ENCODE results near the gene CNTN6.
A peak's percentile ranks its signal among the peaks of the same experiment; 100 is the strongest.

CNTN6 gene

DNA sequence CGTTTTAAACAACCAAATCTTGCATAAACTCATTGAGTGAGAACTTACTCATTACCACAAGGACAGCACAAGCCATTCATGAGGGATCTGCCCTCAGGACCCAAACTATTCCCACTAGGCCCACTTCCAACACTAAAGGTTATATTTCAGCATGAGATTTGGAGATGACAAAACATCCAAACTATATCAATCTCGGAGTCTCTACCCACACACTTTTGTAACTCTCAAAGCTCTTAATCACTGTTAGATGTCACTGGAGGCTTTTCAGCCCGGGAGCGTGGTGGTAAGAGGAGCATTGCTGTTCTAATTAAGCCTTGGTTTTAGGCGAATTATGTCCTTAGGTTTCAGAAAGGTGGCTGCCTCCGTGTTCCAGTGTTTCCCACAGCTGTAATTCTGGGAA, 86.3 kb downstream of the CNTN6 start:
- no peak for DNase-seq

DNA sequence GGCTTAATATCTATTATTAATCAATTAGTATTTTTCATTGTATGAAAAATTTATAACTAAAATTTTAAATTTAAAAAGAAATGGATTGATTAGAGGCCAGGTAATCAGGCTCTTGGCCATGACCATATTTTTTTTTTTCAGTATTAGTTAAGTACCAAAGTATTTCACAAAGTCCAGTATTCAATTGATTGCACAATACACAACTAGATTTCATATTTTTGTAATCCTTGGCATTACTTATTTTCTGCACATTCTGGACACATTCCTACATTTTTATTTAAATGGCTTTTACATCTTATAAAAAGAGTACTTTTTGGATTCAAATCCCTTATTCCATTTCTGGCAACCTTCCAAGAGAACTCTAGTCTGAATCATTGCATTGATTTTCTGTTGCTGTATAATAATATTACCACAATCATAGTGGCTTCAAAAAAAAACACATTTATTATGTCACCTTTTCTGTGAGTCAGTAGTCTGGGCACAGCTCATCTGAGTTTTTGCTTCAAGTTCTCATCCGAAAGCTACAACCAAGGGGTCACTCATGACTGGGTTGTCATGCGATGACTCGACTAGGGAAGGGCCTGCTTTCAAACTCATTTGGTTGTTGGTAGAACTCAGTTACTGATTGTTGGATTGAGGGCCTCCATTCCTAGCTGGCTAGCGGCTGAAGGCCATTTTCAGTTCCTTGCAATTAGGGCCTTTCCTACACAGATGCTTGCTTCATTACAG, 90.7 kb downstream of the CNTN6 start:
- DNase-seq, result no peak

DNA sequence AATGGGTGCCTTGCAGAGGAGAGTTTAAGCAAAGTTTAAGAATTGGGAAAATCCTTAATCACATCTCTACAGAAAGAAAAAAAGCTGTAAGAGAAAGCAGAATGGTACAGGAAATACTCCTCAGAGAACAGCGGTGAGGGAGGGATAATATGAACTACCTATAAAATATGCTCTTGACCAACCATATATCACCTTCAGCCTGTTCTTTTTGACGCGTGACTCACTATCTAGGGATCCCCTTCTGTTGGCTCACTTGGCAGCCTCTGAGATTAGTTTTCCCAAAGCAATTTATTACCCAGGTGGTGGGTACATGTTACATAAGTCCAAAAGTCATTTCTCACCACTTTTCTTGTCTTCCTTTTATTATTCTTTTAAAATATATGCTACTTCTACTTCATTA, 97.7 kb downstream of the CNTN6 start:
- DNase-seq, result no peak

DNA sequence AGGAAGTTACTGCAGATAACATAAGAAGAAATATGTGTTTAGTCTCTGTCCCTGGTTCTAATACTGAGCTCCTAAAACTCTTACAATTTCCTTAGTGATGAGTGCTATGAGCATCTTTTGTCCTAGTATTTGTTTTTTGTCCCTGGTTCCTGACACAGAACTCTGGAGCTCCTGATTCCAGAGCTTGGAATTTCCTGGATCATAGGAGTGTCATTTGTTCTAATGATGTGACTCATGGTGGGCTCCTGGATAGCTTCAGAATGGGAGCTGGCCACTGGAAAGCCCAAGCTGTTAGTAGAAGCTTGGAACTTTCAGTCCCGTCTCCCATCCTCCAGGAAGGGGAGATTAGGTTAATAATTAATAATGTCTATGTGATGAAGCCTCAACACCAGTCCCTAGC, 98.2 kb downstream of the CNTN6 start:
- DNase-seq, result no peak

DNA sequence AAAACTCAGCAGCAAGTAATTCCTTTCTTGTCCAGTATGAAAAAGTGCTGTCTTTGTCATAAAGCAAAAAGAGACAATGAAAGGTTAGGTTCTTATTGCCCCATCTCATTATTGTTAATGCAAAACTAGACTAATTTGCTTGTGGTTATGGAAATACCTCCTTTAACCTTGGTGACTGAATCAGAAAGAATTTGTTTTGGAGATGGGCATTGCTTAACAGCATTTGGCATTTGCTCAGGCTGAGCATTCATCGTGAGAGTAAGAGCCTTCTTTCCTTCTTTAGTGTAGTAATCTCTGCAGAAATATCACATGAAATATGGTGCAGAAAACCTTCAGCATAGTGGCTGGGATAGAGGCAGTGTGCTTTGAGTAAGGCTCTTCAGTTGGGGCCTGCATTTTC, 103.1 kb downstream of the CNTN6 start:
- DNase-seq, result peak; percentile 97

DNA sequence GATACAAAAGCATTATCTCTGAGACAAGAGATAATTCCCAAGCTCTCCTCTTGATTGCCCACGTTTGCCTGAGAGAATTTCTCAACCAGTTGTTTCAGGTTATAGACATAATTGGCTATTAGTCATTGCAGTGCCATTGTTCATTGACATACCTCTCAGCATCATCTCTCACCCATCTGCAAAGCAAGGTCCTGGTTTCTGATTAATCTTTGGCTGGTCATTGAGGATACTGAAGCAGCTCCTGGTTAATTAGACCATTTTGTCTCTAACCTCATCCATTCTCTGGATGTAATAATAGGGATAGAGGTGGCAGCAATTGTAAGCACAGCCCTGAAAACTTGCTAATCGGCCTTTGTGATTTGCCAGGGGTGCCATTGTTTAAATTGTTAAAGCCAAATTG, 104.2 kb downstream of the CNTN6 start:
- no peak for DNase-seq

DNA sequence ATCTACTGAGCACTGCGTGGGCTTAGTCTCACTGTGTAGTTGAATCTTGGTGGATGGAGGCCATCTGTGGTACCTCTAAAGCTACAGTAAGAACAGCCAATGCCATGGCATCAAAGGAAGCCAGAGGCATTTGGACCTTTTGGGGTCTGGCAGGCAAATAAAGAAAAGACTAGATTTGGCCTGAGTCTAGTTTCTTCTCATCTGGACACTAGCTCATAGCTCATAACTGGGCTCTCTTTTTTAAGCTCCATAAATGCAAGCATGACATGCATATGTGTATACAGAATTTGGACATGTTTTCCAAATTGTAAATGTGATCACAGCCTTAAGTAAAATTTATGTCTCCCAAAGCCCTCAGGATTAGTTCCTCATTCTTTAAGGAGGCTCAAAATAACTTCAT, 107.5 kb downstream of the CNTN6 start:
- DNase-seq, result no peak

DNA sequence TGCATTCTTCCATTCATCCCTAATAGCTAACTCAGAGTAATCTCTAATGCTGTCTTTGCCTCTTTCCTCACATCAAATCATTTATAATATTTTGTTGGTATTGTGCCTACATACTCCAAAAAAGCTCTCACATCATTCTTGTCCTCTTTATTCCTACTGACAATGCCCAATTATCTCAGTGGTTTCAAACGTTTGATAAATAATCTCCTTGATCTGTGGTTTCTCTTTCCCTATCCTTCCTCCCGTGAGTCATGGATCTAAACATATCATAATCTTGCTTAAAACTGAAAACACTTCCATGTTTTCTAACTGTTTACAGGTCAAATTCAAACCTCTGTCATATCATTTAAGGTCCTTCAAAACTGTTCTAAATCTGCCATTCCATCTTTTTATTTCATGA, 115.1 kb downstream of the CNTN6 start:
- DNase-seq, result no peak

DNA sequence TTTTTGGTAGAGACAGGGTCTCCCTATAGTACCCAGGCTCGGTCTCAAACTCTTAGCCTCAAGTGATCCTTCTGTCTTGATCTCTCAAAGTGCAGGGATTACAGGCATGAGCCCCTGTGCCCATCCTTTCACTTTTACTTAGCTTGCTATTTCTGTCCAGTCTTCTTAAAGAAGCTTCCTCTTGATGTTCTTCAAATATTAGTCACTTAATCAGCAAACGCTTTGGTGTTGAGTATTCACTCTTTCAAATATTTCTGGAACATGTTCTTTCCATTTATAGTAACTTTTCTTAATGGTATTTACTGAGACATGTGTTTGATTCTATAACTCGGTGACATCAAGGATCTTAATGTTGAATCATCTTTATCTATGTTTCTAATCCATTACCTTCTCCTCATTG, 122.1 kb downstream of the CNTN6 start:
- no peak for DNase-seq

DNA sequence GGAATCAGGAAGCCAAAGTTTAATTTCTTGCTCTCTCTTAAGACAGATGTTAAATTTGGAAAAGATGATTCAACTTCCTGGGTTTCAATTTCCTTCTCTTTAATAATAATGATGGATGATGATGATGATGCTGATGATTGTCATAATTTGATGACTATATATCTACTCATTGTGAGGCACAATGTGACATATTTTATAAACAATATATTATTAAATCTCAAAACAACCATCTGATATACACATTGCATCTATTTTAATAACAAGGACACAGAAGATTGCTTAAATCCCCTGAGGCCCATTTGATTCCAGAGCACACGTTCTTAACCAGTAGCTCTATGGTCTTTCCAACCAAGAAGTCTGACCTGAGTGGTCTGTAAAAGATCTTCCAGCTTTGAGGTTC, 124.0 kb downstream of the CNTN6 start:
- no peak for DNase-seq

DNA sequence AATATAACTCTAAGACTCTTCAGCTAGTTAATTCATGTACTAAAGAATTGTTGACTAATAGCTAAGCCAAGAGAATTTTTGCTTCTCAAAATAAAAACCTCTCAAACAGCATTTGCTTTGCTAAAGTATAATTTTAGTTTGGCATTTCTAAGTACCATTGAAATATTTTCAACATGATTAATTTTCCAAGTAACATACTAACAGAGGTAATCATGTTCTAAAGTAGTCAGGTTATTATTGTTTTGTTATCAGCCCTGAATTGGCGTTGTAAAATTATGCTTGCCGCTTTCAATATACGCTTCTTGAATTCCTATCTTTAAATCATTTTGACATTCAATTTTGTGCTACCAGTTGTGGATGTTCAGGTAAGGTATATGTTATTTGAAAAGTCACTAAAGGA, 134.3 kb downstream of the CNTN6 start:
- DNase-seq, result no peak

DNA sequence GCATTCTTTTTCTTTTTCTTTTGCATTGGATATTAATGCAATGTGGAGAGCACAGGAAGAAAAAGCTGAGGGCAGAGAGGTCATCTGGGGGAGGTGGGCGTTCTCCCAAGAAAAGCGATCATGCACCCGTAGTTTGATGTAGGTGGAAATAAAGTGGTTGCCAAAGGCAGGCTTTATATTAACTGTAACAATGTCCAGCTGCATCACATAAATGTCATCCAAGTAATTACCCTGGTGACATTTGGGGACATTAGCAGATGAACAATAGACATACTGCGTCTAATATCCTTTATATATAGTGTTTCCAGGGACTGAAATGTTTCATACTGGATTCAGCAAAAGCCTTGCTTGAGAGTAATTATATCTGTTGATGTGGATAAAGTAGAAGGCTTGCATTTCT, 135.5 kb downstream of the CNTN6 start:
- DNase-seq, result no peak

DNA sequence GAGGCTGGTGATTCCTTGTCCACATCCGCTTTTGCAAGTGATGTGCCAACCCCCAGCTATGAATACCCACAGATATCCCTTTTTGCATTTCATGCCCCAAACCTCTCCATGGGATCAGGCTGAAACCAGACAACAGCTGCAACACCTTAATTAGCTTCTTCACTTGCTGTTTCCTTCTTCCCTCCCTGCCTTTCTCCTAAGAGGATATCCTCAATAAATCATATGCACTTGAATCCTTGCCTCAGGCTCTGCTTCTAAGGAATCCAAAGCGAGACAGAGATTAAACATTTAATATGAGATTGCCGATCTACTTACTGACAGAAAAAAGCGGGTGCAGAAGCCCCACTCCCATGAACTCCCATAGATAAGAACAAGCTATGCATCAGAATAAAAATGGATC, 138.1 kb downstream of the CNTN6 start:
- no peak for DNase-seq

DNA sequence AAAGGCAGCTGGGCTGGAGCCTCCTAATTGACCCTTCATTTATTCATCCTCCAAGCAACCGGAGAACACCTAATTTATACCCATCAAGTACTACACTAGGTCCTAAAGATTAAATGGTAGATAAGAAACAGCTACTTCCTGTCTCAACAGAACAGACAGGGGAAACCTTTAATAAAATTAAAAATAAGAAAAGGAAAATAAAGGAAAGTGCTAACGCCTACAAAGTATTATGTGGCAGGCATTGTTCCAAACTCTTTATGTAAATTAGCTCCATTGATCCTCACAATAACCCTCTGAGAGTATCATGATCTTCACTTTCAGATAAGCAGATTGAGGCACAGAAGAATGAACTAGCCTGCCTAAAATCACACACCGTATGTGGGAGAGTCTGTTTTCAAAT, 139.5 kb downstream of the CNTN6 start:
- DNase-seq, result no peak

DNA sequence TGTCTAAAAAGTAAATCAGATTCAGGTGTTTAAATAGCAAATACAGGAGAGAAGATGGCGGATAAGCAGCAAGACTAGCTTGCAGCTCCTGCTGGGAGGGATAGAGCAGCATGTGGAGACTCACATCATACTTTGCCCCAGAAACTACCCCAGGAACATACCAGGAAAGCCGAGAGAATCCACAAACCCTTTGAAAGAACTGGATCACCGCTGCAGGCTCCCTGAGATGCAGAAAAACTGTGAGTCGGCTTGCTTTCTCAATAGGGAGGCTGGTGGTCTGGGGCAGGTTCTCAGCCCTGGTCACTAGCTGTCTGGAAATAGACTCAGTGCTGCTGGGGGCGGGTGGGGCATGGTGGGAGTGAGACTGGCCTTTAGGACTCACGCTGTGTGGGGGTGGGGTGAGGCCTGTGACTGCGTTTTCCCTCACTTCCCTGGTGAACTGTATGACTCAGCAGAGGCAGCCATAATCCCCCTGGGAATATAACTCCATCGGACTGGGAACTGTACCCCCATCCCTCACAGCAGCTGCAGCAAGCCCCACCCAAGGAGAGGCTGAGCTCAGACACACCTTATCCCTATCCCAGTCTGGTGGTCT, 142.8 kb downstream of the CNTN6 start:
- DNase-seq, result no peak

DNA sequence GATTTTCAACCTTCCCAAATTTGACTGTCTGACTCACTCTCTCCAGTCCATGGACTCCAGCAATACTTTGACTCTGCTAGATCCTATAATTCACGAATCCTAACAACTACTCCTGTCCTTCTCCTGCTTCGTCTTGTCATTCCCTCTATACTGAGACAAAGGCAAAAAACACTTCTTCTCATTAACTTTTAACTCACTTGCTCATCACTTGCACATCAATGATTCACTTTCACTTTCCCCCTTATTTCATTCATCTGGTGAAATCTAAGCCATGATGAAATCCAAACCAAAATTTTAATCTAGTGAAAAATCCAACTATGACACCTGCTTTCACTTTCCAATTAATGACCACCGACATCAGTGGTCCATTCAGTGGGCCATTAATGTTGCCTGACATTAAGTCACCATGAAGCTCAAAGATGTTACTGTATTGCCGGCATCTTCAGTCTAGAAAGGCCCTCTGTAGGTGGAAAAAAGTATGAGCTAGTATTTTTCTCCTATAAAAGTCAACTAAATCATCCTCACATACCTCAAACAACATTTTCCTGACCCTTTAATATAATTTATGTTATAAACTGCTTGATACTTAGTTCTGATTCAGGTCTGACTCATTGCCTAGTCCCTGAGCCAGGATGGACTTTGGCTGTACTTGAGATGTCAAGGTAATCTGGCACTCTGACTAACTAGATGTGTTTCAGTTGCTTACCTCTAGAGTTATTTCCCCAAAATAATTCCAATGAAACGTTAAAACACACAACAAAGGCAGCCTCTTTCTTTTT, 158.6 kb downstream of the CNTN6 start:
- no peak for DNase-seq

DNA sequence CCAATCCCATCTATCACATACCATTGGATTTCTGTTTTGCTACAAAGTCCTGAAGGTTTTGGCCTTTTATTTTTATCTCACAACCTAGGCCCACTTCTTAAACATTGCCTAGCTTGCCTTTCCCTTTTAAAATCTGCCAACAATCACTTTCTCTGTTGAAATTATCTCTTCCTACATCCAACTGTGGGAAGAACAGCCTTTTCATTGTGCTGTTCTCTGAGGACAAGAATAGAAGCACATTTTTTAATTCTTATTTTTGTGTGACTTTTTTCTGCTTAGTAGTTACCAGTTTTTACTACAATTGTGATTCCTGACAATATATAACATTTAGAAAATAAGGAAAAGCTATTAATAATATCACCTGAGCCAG, 159.2 kb downstream of the CNTN6 start:
- no peak for DNase-seq

DNA sequence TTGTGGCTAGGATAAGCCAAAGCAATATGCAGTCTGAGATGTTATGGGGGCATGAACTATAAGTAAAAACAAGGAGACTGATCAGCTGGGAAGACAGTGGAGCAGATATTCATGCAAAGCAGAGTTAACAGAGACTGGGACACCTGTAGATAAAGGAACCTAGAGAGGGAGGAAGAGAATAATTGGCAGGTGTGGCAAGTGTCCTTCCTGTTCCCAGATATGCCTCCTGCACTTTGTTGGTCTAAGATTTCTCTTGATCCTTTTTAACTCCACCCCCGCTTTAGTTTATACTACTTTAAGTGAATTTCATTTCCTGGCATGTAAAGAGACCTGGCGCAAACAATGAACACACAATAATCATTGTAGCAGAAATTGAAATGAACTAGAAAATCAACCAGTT, 169.4 kb downstream of the CNTN6 start:
- no peak for DNase-seq

DNA sequence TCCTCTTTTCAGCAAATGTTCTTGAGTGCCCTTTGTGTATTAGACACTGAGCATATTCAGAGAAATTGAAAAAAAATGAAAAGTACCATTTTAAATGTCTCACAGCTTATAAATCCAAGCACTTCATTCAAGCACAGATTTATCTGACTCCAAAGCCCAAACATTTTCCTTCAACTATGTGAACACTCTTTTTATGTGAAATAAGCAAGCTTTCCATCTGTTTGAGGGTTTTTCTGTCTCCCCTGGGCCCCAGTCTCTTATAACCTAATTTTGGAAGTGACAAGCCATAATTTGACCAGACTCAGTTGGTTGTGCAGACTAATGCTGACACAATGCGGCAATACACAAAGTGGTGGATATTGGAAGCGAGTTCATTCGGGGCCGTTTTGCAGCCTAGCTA, 170.3 kb downstream of the CNTN6 start:
- no peak for DNase-seq

DNA sequence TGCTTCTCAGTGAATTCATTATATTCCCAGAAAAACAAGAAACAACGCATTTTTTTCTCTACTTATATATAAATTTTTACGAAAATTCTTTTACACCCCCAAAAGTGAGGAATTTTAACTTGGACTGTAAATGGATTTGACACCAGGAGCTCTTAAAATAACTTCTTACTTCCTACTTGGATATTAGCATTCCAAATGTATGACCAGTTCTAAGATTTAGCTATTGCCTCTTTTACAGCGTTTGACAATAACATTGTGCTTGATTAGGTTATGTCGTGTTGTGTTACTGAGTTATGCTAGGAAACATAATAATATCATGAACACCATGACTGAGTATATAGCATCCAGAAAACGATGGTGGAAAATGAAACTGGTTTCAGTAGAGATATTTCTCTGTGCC, 177.0 kb downstream of the CNTN6 start:
- DNase-seq, result no peak

DNA sequence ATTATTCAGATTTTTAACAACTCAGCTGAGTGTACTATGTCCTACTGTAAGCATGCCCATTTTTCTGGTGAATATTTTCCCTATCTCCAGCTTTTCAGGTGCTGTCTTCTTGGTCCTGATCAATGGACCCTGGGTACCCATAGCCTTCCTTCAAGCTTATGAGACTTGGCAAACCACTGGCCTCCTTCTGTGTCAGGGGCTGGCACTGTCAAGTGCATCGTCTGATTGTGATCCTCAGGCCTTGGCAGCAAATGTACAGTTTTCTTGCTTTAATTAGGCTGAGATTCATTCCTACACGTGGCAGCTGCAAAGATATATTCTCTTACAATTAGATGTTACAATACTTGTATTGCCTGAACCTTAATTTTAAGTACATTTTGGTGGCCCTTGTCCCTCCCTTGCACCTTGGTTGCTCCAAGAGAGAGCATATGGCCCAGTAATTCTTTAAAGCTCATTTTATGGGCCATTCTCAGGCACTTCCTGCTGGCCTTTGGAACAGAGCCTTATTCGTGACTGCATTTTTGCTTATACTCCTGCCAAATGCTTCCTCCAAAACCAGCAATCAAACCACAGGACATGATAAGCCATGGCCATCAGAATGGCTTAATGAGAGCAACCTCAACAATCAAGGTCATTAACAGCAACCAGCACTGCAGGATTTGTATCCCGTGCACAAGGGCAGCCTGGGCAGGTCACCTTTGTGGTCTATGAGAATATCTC, 179.9 kb downstream of the CNTN6 start:
- no peak for DNase-seq

DNA sequence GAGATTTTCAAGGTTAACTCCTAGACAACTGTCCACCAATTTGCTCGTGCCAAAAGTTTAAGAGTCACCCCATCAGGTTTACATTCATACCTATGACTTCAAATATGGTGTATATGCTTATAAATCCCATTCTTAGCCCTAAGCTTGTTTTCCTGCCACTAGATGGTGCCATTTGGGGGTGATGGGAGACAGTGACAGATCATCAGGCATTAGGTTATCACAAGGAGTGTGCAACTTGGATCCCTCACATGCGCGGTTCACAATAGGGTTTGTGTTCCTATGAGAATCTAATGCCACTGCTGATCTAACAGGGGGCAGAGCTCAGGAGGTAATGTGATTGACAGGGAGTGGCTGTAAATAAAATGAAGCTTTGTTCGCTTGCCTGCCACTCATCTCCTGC, 182.7 kb downstream of the CNTN6 start:
- DNase-seq, result no peak

DNA sequence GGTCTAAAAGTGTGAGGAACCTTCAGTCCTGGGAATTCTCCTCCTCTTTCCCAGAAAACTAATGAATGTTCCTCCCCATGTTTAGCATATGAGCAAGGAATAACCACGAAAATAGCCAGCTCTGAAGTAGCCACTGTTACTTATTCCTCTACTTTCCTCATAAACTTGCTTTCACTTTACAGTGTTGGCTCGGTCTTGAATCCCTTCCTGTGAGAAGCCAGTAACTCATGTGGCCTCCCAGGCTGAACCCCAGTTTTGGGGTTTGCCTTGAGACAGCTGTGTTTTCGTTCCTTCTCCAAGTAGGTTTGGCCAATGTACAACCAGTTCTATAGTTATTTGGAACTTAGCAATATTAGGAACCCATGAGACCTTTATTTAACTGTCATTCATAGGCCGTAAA, 195.0 kb downstream of the CNTN6 start:
- no peak for DNase-seq

Measured in NCI-H526 treated with DMSO at 0.1 percent for 48 hours (cell line).